Middle frontal gyrus (tissue), 1 donor: ENCODE results near the gene OR2AT4.
"Not testable (repeated sequence)": the region's sequence is repeated elsewhere in the genome, so short reads cannot be mapped to it uniquely, and the experiment has no call there.

Experiments
- DNase-seq: peaks from one replicate; pipeline ENCODE4 v3.0.0-alpha.2; 2015; ENCODE audit warnings: low spot score; ENCODE audit errors: extremely low spot score

OR2AT4 gene

DNA sequence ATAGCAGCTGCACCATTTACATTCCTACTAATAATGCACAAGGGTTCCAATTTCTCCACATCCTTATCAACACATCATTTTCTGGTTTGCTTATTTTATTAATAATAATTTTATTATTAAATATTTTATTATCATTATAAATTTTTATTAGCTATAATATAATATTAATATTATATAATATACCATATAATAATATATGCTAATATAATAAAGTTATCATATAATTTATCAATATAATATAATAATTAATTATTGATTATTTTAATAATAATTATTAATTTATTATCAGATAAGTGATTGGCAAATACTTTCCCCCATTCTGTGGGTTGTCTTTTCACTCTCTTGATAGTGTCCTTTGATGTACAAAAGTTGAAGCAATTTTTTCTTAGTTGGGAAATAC is 27.7 kb downstream of the OR2AT4 start:
- no peak for DNase-seq

DNA sequence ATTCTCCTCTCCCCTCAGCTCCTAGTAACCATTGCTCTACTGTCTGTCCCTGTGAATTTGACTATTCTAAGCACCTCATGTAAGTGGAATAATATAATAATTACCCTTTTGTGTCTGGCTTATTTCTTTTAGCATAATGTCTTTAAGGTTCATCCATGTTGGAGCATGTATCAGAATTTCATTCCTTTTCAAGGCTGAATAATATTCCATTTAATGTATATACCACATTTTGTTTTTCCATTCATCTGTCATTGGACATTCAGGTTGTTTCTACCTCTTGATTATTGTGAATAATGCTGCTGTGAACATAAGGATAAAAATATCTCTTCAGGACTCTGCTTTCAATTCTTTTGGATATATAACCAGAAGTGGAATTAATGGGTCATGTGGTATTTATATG is 28.1 kb downstream of the OR2AT4 start:
- no peak for DNase-seq

DNA sequence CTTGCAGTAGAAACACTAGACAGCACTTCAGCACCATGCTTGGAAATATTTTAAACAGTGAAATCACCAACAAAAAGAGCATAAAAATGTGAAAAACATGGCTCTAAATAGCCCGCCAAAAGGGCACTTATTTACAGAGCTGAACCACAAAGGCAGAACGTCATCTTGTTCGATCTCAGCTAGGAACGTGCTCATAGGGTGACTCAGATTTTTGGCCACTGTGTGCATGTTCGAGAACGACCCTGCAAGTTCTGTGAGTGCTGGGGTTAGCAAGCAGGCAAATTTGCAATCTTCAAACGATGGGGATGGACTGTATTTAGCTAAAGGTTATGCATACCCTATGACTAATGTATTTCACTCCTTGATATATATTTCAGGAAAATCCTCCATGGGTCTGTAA is 30.6 kb downstream of the OR2AT4 start:
- no peak for DNase-seq

DNA sequence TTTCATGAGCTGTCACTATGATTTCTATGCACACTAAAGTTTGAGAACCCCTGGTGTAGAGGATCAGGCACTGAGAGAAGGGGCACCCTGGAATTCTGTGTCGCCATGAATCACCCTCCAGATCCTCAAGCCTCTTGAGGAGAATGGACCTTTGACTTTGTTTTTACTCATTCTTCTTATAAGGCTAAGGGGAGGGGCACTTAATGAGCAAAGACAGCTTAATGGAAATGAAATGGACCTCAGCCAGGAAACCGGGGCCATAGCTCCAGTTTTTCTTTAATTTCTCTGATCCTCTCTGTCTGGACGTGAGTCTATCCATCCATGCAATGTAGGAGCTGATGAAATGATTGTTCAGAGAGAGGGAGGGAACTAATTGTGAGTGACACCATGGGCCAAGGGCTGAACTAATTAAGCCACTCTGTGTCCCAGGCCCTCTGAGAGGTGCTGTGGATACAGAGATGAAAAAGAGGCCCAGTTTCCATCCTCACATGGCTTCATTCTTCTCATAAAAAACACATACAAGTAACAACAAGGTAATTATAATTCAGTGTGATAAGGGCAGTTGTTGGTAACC is 32.8 kb downstream of the OR2AT4 start:
- DNase-seq: no peak

DNA sequence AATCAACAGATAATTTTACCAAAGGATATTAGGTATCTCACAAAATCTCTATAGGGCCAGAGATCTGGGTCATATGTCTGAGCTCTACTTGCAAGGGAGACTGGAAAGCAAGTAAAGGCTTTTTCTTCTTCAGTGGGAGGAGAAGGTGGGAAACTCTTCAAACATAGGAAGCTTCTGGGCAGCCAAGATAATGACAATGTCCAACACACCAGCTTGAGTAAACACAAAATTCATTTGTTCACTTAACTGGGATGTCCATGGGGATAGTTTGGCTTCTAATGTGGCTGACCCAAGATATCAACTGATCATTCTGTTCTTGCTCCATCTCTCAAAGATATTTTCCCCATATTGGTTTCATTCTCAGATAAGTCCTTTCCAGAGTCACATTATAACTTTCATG is 37.4 kb downstream of the OR2AT4 start:
- DNase-seq: no peak

DNA sequence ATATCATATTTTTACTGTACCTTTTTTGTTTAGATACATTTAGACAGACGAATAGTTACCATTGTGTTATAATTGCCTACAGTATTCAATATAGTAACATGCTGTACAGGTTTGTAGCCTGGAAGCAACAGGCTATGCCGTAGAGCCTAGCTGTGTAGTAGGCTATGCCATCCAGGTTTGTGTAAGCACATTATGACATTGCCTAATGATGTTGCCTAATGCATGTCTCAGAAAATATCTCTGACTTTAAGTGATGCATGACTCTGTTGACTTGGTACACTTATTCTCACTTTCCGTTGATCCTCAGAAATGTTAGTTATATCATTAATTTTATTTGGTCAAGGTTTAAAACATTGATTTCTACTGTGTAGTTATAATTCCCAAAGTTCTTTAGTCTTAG is 39.9 kb downstream of the OR2AT4 start:
- no peak for DNase-seq

DNA sequence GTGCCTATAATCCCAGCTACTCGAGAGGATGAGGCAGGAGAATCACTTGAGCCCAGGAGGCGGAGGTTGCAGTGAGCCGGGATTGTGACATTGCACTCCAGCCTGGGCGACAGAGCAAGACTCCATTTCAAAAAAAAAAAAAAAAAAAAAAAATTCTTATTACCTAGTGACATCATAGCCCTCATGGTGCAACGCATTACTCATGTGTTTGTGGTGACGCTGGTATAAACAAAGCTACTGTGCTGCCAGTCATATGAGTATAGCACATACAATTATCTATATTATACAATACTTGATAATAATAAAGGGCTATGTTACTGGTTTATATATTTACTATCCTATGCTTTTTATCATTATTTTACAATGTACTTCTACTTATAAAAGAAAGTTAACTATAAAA is 41.2 kb downstream of the OR2AT4 start:
- no peak for DNase-seq

DNA sequence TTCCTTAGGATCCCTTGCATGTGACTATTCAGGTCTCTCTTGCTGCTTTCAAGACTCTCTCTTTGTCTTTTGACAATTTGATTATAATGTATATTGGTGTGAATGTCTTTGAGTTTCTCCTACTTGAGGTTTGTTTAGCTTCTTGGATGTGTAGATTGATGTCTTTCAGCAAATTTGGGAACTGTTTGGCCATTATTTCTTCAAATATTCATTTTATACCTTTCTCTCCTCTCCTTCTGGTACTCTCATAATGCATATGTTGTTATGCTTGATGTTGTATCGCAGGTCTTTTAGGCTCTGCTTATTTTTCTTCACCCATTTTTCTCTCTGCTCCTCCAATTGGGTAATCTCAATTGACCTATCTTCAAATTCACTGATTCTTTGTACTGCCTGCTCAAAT is 44.2 kb downstream of the OR2AT4 start:
- no peak for DNase-seq

DNA sequence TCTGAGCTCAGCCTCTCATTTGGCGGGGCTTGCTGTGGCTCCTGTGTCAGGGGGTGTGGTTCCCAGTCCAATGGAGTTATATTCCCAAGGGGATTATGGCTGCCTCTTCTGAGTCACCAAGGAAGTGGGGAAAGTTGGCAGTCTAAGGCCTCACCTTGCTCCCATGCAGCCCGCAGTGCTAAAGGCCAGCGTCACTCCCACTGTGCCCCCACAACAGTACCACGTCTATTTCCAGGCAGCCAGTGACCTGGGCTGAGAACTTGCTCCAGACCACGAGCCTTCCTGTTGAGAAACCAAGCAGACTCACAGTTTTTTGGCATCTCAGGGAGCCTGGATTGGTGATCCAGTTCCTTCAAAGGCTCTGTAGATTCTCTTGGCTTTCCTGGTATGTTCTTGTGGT is 45.6 kb downstream of the OR2AT4 start:
- no peak for DNase-seq

DNA sequence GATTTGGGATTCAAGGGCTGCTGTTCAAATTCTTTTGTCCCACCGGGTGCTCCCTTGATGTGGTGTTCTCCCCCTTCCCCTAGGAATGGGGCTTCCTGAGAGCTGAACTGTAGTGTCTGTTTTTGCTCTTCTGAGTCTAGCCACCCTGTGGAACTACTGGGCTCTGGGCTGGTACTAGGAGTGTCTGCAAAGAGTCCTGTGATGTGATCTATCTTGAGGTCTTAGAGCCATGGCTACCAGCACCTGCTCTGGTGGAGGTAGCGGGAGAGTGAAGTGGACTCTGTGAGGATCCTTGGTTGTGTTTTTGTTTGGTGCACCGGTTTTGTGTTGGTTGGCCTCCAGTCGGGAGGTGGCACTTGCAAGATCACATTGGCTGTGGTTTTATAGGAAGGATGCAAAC is 46.2 kb downstream of the OR2AT4 start:
- no peak for DNase-seq

DNA sequence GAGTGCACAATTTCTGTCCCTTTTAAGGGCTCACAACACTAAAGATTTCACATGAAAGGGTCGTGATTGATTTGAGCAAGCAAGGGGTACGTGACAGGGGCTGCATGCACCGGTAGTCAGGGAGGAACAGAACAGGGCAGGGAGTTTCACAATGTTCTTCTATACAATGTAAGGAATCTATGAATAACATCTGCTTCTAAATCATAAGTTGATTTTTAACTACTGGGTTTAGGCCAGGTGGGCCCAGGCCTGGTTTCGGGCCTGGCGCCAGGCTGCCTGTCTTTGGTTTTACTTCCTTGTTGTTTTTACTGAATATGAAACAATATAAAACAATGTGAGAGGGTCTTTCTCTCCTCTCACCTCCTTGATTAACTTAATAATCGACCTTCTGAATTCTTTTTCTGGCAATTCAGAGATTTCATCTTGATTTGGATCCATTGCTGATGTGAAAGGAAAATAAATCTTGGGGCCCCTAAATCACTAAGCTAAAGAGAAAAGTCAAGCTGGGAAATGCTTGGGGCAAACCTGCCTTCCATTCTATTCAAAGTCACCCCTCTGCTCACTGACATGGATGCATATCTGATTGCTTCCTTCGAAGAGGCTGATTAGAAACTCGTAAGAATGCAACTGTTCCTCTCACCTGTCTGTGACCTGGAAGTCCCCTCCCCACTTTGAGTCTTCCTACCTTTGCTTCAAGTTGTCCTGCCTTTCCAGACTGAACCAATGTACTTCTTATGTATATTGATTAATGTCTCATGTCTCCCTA is 47.0 kb downstream of the OR2AT4 start:
- not testable (repeated sequence) for DNase-seq

DNA sequence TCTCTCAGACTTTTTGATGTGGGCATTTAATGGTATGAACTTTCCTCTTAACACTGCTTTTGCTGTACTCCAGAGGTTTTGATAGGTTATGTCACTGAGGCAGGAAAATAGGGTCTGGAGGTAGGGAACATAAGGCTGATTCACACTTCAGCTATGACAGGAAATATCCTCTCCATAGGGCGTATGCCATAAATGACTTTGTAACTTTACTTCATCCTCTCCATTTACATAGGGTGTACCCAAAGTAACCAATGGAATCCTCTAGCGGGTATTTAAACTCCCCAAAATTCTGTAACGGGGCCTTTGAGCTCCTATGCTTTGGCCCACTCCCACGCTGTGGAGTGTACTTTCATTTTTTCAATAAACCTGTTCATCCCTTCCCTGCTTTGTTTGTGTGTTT is 49.5 kb downstream of the OR2AT4 start:
- DNase-seq: no peak

DNA sequence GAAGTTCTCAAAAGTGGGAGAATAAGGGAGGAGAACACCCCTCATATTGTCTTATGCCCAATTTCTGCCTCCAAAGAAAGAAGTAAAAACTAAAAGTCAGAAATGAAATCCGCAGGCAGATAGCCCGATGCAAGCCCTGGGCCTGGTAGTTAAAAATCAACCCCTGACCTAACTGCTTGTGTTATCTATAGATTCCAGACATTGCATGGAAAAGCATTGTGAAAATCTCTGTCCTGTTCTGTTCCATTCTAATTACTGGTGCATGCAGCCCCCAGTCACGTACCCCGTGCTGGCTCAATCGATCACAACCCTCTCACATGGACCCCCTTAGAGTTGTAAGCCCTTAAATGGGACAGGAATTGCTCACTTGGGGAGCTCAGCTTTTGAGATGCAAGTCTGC is 50.0 kb downstream of the OR2AT4 start:
- not testable (repeated sequence) for DNase-seq

DNA sequence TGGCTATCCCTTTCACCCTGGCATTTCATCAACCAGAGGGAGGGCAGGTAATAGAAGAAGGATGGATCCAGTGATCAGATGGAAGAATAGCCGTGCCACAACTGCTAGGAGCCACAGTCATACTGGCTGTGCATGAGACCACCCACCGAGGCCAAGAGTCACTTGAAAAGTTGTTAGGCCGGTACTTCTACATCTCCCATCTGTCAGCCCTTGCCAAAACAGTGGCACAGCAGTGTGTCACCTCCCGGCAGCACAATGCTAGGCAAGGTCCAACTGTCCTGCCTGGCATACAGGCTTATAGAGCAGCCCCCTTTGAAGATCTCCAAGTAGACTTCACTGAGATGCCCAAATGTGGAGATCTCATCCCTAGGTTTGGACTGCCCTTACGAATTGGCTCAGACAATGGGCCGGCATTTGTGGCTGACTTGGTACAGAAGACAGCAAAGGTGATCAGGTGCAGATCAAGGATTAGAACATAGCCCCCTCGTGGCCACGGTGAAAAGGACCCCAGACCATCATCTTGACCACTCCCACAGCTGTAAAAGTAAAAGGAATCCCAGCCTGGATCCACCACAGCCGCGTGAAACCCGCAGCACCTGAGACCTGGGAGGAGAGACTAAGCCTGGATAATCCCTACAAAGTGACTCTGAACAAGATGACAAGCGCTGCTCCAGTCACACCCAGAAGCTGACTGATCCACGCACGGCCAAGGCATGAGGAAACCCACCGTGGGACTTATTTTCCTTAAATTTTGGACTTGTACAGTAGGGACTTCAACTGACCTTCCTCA is 52.1 kb downstream of the OR2AT4 start:
- not testable (repeated sequence) for DNase-seq

DNA sequence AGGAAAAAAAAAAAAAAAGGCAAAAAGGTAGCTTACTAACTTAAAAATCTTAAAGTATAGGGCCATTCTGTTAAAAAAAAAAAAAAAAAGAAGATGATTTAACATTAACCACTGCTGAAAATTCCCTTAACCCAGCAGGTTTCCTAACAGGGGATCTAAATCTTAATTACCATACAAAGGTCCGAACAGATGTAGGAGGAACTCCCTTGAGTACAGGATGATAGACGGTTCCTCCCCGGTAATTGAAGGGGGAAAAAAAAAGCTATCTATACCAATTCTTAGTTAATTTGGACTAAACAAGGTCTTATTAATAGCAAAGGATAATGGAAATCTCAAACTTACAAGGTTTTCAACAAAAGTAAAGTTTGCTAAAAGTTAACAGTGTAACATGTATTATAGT is 54.9 kb downstream of the OR2AT4 start:
- DNase-seq: not testable (repeated sequence)

DNA sequence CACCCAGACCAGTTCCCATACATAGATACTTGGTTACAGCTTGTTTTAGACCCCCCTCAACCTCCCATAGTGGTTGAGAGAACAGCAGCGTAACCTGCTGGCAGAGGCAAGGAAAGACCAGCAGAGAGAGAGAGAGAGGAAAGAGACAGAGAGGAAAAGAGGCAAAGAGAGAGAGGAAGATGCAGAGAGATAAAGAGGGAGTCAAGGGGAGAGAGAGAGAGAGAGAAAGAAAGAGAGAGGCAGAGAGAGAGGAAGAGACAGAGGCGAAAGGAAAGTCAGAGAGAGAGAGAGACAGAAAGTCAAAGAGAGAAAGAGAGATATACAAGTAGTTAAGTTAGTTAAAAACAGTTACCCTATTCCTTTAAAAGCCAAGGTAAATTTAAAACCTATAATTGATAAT is 55.4 kb downstream of the OR2AT4 start:
- DNase-seq: no peak

DNA sequence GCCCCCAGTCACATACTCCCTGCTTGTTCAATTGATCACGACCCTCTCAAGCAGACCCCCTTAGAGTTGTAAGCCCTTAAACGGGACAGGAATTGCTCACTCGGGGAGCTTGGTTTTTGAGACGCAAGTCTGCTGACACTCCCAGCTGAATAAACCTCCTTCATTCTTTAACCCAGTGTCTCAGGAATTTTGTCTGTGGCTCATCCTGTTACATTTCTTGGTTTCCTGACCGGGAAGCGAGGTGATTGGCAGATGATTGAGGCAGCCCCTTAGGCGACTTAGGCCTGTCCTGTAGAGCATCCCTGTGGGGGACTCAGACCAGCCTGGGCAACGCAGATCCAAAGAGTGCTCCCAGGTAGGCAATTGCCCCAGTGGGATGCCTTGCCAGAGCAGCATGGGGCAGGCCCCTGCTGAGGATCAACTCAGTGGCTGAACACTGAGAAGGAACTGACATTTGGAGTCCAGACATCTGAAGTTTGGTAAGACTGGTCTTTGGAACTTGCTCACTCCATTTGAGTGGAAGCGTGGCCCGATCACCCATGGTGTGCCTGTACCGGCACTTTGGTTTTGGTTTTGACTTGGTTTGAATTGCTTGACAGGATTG is 56.4 kb downstream of the OR2AT4 start:
- DNase-seq: no peak

DNA sequence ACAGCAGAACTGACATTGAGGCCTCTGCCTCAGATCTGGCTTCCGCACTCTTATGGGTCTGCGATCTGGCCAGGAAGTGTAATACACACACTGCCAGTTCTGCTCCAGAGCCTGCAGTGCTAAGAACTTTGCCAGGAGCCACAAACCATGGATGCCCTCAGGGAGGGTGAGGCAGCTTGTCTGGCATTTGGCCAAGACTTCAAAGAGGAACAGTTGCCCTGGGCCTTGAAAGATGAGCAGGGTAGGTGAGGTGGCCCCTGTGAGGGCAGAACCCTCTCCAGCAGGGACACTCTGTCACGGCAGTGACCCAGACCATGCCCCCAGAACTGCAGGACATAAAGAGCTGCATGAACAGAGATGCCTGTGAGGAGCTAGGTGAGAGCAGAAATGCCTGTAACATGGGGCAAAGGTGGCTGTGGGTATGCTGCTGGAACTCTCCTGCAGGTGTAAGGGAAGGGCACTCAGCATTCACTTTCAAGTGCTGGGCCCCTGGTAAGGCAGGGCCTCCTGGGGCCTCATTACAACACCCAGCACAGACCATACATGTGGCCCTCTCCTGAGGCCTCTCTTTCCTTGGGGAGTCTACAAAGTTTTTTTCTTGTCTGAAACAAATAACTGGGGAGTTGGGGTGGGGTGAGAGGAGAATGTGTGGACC is 60.6 kb downstream of the OR2AT4 start:
- no peak for DNase-seq

DNA sequence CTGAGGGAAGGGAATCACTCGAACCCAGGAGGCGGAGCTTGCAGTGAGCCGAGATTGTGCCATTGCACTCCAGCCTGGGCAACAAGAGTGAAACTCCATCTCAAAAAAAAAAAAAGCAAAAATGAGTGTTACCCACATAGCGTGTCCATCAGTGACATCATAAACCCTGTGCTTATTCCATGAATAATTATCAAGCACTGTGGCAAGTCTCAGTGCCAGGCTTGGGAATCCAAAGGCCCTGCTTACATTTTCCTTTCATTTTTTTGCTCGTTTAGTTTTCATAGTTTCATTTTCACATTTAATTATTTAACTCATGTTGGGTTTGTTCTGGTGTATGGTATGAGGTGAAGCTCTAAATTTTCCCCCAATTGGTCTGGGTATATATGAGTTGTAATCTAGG is 61.4 kb downstream of the OR2AT4 start:
- DNase-seq: no peak

DNA sequence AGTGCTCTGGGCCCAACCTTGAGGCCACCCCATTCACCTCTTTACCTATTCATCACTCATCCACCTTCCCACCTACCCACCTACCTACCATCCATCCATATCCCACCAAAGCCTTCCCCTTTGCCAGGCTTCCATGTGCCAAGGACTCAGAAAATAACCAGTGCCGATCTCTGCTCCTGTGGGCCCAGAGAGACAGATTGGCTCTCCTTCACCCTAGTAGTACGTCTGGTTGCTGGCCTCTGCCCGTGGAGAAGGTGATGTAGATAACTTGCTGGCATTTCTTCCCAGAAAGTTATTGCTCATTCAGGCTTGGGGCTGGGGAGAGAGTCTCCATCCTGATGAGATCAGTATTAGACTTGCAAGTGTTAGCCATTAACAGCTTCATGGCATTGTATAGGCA is 62.8 kb downstream of the OR2AT4 start:
- DNase-seq: no peak

DNA sequence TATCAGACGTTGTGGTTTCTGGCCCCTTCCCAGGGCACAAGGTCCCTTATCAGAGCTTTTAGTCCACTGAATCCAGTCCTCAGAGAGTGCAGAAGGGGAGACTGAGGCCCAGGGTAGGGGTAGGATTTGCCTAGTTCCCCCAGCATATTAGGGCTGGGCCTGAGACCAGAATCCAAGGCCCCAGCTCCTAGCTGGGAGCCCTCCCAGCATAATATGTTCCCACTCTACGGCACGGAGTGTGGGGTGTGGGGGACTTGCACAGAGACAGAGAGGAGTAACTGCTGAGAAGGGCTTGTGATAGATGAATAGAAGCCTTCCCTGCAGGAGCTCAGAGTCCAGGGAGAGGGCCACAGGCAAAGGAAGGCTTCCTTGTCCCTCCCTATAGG is 64.1 kb downstream of the OR2AT4 start:
- no peak for DNase-seq
